ENCODE data around the gene CSK.

- TF ChIP-seq REST (IDR thresholded peaks at IDR 0.05; ENCODE audit: insufficient read depth in 1 of 2, low read depth in 2 of 2, low read length in 2 of 2): no peak
- no peak for TF ChIP-seq TAF1 (IDR thresholded peaks at IDR 0.05; ENCODE audit: borderline replicate concordance, insufficient read depth, low read length)
- TF ChIP-seq POLR2AphosphoS5 (IDR thresholded peaks at IDR 0.05; ENCODE audit: low read depth, low read length): no peak
- no peak for TF ChIP-seq SIN3A (IDR thresholded peaks at IDR 0.05; ENCODE audit: borderline replicate concordance, insufficient read depth, low read length)
- no peak for TF ChIP-seq FOXP2 (optimal IDR thresholded peaks at IDR 0.05; ENCODE audit: borderline replicate concordance, extremely low read depth, extremely low read length, insufficient read depth)
Measured at GRCh38 chr15:74798388-74799254, 16.7 kb downstream of the CSK start.

All from PFSK-1 (cell line).